ENCODE results near the gene GAS7. TPM values are rescaled to one million over a fixed set of nuclear protein-coding genes. Genes with fewer than 3 reads are reported as not detected.

Gene GAS7
- total and polyA plus RNA-seq, 2 donors (not counting 1 experiment from before 2014, with no cell fraction given): 3.4 to 13.6 TPM

- no peak overlapping the region for H3K27ac Mint-ChIP-seq
- intact Hi-C loops (cut with micrococcal nuclease): no loop called here
- Histone ChIP-seq H3K27me3 (replicated peaks in 1 of 4; ENCODE audit: control extremely low read depth in 1 of 4, control insufficient read depth in 3 of 4, insufficient read depth in 4 of 4, low read length in 3 of 4) (no peaks in the 10 kb centered on the region), H3K4me3 (ENCODE audit: control extremely low read depth in 1 of 5, extremely low read depth in 1 of 5, insufficient read depth in 1 of 5, low read depth in 2 of 5, low read length in 4 of 5) (no peak overlapping the region), H3K9ac (ENCODE audit: low read length) (no peak overlapping the region), H3K9me3 (ENCODE audit: control extremely low read depth in 1 of 3, control insufficient read depth in 2 of 3, insufficient read depth in 1 of 3, low read length in 2 of 3) (no peaks in the 10 kb centered on the region), H3K4me2 (replicated peaks; ENCODE audit: low read depth, low read length, poor library complexity, severe bottlenecking) (no peak overlapping the region), H2AFZ (ENCODE audit: insufficient read depth, low read depth, low read length, poor library complexity, severe bottlenecking) (no peak overlapping the region), H3K79me2 (ENCODE audit: control insufficient read depth, insufficient read depth, low read length) (no peaks in the 10 kb centered on the region), H3K36me3 (replicated peaks in 1 of 2; ENCODE audit: control extremely low read depth in 1 of 2, control insufficient read depth in 1 of 2, extremely low read depth in 1 of 2, insufficient read depth in 2 of 2, low read length in 1 of 2) (no peaks in the 10 kb centered on the region), H3K27ac (ENCODE audit: low read length in 2 of 2) (no peak overlapping the region), H3K4me1 (ENCODE audit: control insufficient read depth in 2 of 2, insufficient read depth in 2 of 2, low read length in 2 of 2) (no peaks in the 10 kb centered on the region), H4K20me1 (ENCODE audit: control insufficient read depth, insufficient read depth, low read length, poor library complexity, severe bottlenecking) (no peaks in the 10 kb centered on the region)
- DNase-seq (no peak), ATAC-seq (ENCODE audit: low read depth) (no peak)
- POLR2A ChIA-PET: no interaction called here
- WGBS (ENCODE audit: insufficient coverage): 90% methylated on average over 6 of the region's 8 CpGs
- H3K4me1 Mint-ChIP-seq: no peaks in the 10 kb centered on the region
- H3K4me3 Mint-ChIP-seq: no peak overlapping the region
- TF ChIP-seq CTCF (IDR thresholded peaks at IDR 0.05): no peak
- TF ChIP-seq EZH2 (IDR thresholded peaks at IDR 0.05; ENCODE audit: borderline replicate concordance, insufficient read depth, low read depth, low read length, poor library complexity, severe bottlenecking): no peak
- CTCF ChIA-PET: interaction anchor here (0.5 kb wide), 1 partner anchor 36 kb away, joined by 5 read pairs; no protein-coding TSS in a partner anchor
- H3K27me3 Mint-ChIP-seq: peaks cover 8% of the 10 kb centered on the region
- no peaks in the 10 kb centered on the region for H3K9me3 Mint-ChIP-seq (ENCODE audit: insufficient read depth)
Measured at GRCh38 chr17:10094797-10095196, 103.6 kb downstream of the GAS7 start.

GRCh38 chr17:10092595-10092994, 105.8 kb downstream of the GAS7 start:
- intact Hi-C loops (cut with micrococcal nuclease): no loop called here
- TF ChIP-seq CTCF (IDR thresholded peaks at IDR 0.05) (no peak), EZH2 (IDR thresholded peaks at IDR 0.05; ENCODE audit: borderline replicate concordance, insufficient read depth, low read depth, low read length, poor library complexity, severe bottlenecking) (no peak)
- Histone ChIP-seq H3K27me3 (replicated peaks in 1 of 4; ENCODE audit: control extremely low read depth in 1 of 4, control insufficient read depth in 3 of 4, insufficient read depth in 4 of 4, low read length in 3 of 4) (no peaks in the 10 kb centered on the region), H4K20me1 (ENCODE audit: control insufficient read depth, insufficient read depth, low read length, poor library complexity, severe bottlenecking) (no peaks in the 10 kb centered on the region), H3K36me3 (replicated peaks in 1 of 2; ENCODE audit: control extremely low read depth in 1 of 2, control insufficient read depth in 1 of 2, extremely low read depth in 1 of 2, insufficient read depth in 2 of 2, low read length in 1 of 2) (no peaks in the 10 kb centered on the region), H3K9ac (ENCODE audit: low read length) (no peak overlapping the region), H2AFZ (ENCODE audit: insufficient read depth, low read depth, low read length, poor library complexity, severe bottlenecking) (no peak overlapping the region), H3K4me1 (ENCODE audit: control insufficient read depth in 2 of 2, insufficient read depth in 2 of 2, low read length in 2 of 2) (peaks cover 2 to 3% of the 10 kb centered on the region in 2 donors), H3K4me2 (replicated peaks; ENCODE audit: low read depth, low read length, poor library complexity, severe bottlenecking) (no peak overlapping the region), H3K79me2 (ENCODE audit: control insufficient read depth, insufficient read depth, low read length) (no peaks in the 10 kb centered on the region), H3K9me3 (ENCODE audit: control extremely low read depth in 1 of 3, control insufficient read depth in 2 of 3, insufficient read depth in 1 of 3, low read length in 2 of 3) (no peaks in the 10 kb centered on the region), H3K4me3 (ENCODE audit: control extremely low read depth in 1 of 5, extremely low read depth in 1 of 5, insufficient read depth in 1 of 5, low read depth in 2 of 5, low read length in 4 of 5) (no peak overlapping the region), H3K27ac (ENCODE audit: low read length in 2 of 2) (no peak overlapping the region)
- Mint-ChIP-seq H3K9me3 (ENCODE audit: insufficient read depth) (no peaks in the 10 kb centered on the region), H3K4me1 (peaks cover 1% of the 10 kb centered on the region), H3K27ac (no peak overlapping the region), H3K4me3 (no peak overlapping the region), H3K27me3 (peaks cover 8% of the 10 kb centered on the region)
- ChIA-PET CTCF (interaction anchor here (2.1 kb wide), 1 partner anchor 27 kb away, joined by 6 read pairs; no protein-coding TSS in a partner anchor), POLR2A (no interaction called here)
- WGBS (ENCODE audit: insufficient coverage): no CpG with 5 or more reads among the region's 2 CpGs
- no peak for DNase-seq
- ATAC-seq (ENCODE audit: low read depth): no peak

Measured in B cell (primary cell).